ENCODE measurements around the gene HIP1R.
"Not testable (repeated sequence)": the region's sequence is repeated elsewhere in the genome, so short reads cannot be mapped to it uniquely, and the experiment has no call there.

Gene HIP1R

DNA sequence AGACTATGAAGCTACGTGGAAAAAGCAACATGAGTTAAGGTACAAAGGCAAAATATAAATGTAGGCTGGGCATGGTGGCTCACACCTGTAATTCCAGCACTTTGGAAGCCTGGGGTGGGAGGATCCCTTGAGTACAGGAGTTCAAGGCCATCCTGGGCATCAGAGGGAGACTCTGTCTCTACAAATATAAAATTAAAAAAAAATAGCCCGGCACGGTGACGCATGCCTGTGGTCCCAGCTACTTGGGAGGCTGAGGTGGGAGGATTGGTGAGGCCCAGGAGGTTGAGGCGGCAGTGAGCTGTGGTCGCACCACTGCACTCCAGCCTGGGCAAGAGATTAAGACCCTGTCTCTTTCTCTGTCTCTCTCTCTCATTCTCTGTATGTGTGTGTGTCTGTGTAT, 64.6 kb downstream of the HIP1R start:
- no peak for DNase-seq
- Histone ChIP-seq H3K27me3 (0 out of 2 replicates have a peak, but pooled peaks cover 4% of the 10 kb centered on the region), H3K4me1 (no peaks in the 10 kb centered on the region), H3K9me3 (peaks cover 3% of the 10 kb centered on the region; the same call in 1 of the 2 replicates), H3K4me3 (ENCODE audit: low read depth, low read length) (no peak overlapping the region), H3K36me3 (no peaks in the 10 kb centered on the region)
- no peak for TF ChIP-seq CTCF (IDR thresholded peaks at IDR 0.05; ENCODE audit: low read depth, low read length)

GRCh38 chr12:122902854-122903692, 67.8 kb downstream of the HIP1R start:
- H3K27me3 ChIP-seq, result no peaks in the 10 kb centered on the region
- no peaks in the 10 kb centered on the region for H3K36me3 ChIP-seq
- no peak for DNase-seq
- no peaks in the 10 kb centered on the region for H3K4me1 ChIP-seq
- TF ChIP-seq CTCF (IDR thresholded peaks at IDR 0.05; ENCODE audit: low read depth, low read length), result no peak
- H3K9me3 ChIP-seq, result no peaks in the 10 kb centered on the region
- H3K4me3 ChIP-seq (ENCODE audit: low read depth, low read length), result no peak overlapping the region

DNA sequence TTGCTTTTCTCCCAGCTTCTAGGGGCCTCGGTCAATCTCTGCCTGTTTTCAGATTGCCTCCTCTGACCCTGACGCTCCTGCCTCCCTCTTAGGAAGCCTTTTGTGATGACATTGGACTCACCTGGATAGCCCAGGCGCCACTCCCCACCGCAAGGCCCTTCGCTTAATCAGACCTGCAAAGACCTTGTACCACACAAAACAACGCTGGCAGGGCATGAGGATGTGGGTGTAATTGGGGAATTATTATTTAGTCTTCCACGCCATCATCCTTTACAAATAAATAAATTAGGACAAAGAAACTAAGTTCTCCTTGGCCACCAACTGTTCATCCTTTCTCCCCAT, 68.4 kb downstream of the HIP1R start:
- Histone ChIP-seq H3K9me3 (no peaks in the 10 kb centered on the region), H3K36me3 (no peaks in the 10 kb centered on the region), H3K4me1 (no peaks in the 10 kb centered on the region), H3K4me3 (ENCODE audit: low read depth, low read length) (no peak overlapping the region), H3K27me3 (no peaks in the 10 kb centered on the region)
- no peak for DNase-seq
- TF ChIP-seq CTCF (IDR thresholded peaks at IDR 0.05; ENCODE audit: low read depth, low read length), result no peak

- not testable (repeated sequence) for H3K27me3 ChIP-seq; H3K9me3 ChIP-seq; H3K4me3 ChIP-seq (ENCODE audit: low read depth, low read length); DNase-seq; H3K36me3 ChIP-seq; H3K4me1 ChIP-seq
These were observed 70.0 kb downstream of the HIP1R start for GRCh38 chr12:122905258-122905657.

DNA sequence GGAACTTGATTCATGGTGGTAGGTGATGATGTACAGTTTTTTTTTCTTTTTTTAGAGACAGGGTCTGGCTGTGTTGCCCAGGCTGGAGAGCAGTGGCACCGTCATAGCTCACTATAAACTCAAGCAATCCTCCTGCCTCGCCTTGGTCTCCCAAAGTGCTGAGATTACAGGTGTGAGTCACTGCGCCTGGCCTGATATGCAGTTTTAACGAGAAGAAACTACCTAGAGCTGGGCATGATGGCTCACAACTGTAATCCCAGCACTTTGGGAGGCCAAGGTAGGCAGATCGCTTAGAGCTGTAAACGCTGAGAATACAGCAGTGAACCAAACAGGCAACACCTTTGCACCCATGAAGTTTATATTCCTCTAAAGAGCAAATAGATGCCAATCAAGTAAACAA, 73.7 kb downstream of the HIP1R start:
- TF ChIP-seq CTCF (IDR thresholded peaks at IDR 0.05; ENCODE audit: low read depth, low read length), result no peak
- H3K4me1 ChIP-seq, result no peaks in the 10 kb centered on the region
- H3K27me3 ChIP-seq, result no peaks in the 10 kb centered on the region
- no peaks in the 10 kb centered on the region for H3K36me3 ChIP-seq
- H3K9me3 ChIP-seq, result no peaks in the 10 kb centered on the region
- H3K4me3 ChIP-seq (ENCODE audit: low read depth, low read length), result no peak overlapping the region
- no peak for DNase-seq

DNA sequence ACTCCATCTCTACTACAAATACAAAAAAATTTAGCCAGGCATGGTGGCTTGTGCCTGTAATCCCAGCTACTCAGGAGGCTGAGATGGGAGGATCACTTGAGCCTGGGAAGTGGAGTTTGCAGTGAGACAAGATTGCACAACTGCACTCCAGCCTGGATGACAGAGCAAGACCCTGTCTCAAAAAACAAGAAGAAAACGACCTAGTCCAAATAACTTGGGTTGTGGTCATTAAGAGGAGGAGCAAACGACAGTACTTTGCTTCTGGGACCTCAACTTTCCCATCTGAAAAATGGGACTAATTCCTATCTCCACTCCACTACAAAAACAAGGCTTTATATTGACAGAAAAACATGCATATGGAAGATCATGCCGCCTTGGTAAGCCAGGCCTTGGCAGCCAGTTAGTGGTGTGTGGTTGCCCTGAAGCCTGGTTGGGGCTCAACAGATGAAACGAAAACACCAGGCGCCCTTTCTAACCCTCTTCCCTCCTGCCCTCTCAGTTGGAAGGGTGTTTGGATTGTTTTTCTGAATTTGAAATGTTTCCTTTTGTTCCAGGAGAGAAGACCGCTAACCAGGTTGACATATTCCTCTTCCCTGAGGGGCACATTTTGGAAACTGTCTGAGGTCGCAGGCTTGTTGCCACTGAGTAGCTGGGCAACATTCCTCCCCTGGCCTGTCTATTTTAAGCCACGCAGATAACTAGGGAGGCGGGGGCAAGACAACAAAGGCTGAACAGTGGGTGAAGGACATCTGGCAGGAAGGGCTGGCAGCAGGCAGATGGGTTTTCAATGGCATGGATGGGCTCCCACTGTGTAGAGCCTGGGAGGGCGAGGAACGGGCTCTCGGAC, 74.4 kb downstream of the HIP1R start:
- DNase-seq, result no peak
- Histone ChIP-seq H3K9me3 (no peaks in the 10 kb centered on the region), H3K4me3 (ENCODE audit: low read depth, low read length) (no peak overlapping the region), H3K36me3 (no peaks in the 10 kb centered on the region), H3K27me3 (no peaks in the 10 kb centered on the region), H3K4me1 (no peaks in the 10 kb centered on the region)
- TF ChIP-seq CTCF (IDR thresholded peaks at IDR 0.05; ENCODE audit: low read depth, low read length), result no peak

Data from BE2C (cell line).